PFSK-1 (cell line): ENCODE data around the gene ATAD3B.

Experiments used
- POLR2AphosphoS5 ChIP-seq: IDR thresholded peaks from 2 replicates; pipeline ENCODE4 v1.6.1; 2012; ENCODE audit warnings: low read depth, mild to moderate bottlenecking, control low read depth, low read length, moderate library complexity
- SIN3A ChIP-seq: IDR thresholded peaks from 2 replicates; pipeline ENCODE4 v1.6.1; 2012; ENCODE audit warnings: mild to moderate bottlenecking, low read length, moderate library complexity, borderline replicate concordance; ENCODE audit not compliant: insufficient read depth

DNA sequence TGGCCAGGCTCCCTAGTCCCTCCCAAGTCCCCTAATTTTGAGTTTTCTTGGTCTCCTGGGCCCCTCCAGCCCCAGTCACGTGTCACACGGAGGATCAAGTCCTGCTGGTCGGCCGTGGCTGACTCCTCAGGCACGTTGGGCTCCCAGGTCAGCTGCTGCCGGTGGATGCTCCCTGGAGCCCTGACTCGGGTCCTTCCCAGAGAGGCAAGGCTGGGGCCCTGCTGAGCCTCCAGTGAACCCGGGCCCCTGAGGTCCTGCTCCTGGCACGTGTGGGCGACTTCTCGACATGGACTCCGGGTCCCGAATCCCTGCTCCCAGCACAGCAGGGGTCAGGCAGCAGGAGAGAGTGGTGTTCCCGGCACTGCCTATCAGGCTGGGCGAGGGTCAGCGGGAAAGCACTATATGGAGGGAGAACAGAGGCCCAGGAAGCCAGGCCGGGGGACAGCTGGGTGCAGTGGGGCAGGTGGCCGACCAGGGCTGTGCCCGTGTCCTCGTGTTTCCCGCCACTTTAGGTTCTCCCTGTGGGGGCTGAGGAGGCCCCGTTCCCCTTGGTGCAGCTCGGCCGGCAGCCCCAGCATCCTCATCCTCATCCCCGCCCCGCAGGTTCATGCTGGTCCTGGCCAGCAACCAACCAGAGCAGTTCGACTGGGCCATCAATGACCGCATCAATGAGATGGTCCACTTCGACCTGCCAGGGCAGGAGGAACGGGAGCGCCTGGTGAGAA lies 55.7 kb downstream of the ATAD3B start:
- no peak for TF ChIP-seq POLR2AphosphoS5
- TF ChIP-seq SIN3A: no peak
